Mammary epithelial cell (primary cell): ENCODE results near the gene POLE2.

Experiments
- CTCF ChIP-seq, 2 donors: IDR thresholded peaks in 1 of 2; conservative IDR thresholded peaks in 1 of 2; 2 replicates each; pipeline ENCODE4 v1.5.1; 2011 to 2012; ENCODE audit warnings: inconsistent platforms in 2 of 2, low read length in 2 of 2, mild to moderate bottlenecking in 2 of 2, control low read depth in 1 of 2, low read depth in 1 of 2; ENCODE audit not compliant: insufficient read depth in 1 of 2; ENCODE audit errors: extremely low read depth in 1 of 2
- EZH2 ChIP-seq: IDR thresholded peaks from 2 replicates; pipeline ENCODE4 v1.6.1; 2012; ENCODE audit warnings: low read length, inconsistent platforms, borderline replicate concordance

DNA sequence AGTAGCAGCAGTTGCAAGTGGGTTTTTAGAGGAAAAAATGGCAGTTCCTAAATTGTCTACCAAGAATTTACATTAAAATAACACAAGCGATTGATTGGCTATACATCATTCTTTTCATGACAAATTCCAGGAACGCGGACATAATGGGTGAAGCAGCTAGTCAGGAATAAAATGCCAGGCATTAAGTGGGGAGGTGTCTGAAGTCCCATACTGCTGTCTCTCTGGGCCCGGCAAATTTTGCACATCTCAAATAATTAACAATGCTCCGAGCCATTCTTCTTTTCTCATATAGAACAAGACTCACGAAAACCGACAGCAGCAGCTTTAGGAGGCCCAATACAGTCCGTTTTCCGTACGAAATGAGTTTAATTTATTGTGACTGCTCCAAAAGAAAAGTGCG lies 68.3 kb downstream of the POLE2 start:
- TF ChIP-seq CTCF (conservative IDR thresholded peaks at IDR 0.05 in 1 of 2, IDR thresholded peaks at IDR 0.05 in 1 of 2; ENCODE audit: extremely low read depth in 1 of 2, insufficient read depth in 1 of 2, low read depth in 1 of 2, low read length in 2 of 2) (no peak), EZH2 (no peak)
